ENCODE measurements around the gene MEIS2.

Gene MEIS2

DNA sequence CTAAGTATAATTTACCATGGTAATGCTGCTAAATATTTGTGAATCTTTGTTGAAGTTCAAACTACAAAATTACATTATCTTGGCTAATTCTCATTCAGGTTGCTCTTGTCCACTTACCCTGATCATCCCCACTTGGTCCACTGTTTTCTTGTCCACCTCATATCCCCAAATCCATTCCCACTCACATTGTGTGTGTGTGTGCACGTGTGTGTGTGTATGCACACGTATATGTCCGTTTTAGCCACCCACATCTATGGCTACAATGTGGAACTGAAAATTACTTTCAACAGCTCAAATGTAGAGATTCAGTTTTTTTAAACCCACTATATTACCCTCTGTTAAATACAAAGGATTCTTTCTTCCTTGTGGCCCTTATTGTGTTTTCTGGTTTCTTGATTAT is 15.2 kb upstream of the MEIS2 start:
- Histone ChIP-seq H3K9me3 (ENCODE audit: control insufficient read depth, low read length) (no peaks in the 10 kb centered on the region), H3K4me1 (ENCODE audit: control insufficient read depth, insufficient read depth, low read length) (peaks cover 3% of the 10 kb centered on the region), H3K4me3 (ENCODE audit: insufficient read depth, low read depth, low read length) (no peak overlapping the region), H3K27ac (ENCODE audit: insufficient read depth, low read depth, low read length, poor library complexity, severe bottlenecking) (no peak overlapping the region), H3K36me3 (ENCODE audit: control insufficient read depth, insufficient read depth, low read length) (no peaks in the 10 kb centered on the region), H3K27me3 (ENCODE audit: control insufficient read depth, insufficient read depth, low read length, poor library complexity, severe bottlenecking) (peaks cover 33% of the 10 kb centered on the region)
- 92 to 93% methylated on average over 3 of the region's 3 CpGs for WGBS, 2 experiments

DNA sequence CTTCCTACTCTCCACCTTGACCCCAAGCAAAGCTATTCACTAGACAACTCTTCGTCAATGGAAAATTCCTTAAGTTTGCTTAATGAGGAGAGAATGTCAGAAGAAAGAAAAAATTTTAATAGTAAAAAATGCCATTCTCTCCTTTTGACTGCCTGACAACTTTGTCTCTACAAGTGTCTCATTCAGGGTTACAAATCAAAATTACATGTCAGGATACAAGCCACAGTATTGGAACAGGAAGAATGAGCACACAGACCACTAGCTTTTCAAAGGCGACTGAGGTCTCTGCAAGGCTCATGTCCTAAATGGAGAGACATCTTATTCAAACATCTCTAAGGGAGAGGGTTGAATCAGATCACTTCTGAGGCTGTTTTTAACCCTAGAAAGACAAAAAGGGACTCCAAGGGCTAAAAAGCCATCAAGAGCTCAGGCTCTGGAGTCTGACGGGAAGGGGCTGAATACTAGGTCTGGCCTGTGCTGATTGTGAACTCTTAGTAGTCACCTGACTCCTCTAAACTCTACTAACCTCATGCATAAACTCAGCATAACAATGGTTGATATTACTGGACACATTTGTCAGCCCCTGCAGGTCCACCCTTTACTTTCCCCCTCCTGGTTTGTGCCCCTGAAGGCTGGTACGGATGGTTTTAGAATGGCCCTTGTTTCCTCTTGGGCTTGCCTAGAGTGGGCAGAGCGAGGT is 12.8 kb upstream of the MEIS2 start:
- H3K27ac ChIP-seq (ENCODE audit: insufficient read depth, low read depth, low read length, poor library complexity, severe bottlenecking): no peak overlapping the region
- peaks cover 57% of the 10 kb centered on the region for H3K27me3 ChIP-seq (ENCODE audit: control insufficient read depth, insufficient read depth, low read length, poor library complexity, severe bottlenecking)
- no peaks in the 10 kb centered on the region for H3K36me3 ChIP-seq (ENCODE audit: control insufficient read depth, insufficient read depth, low read length)
- no peak overlapping the region for H3K4me3 ChIP-seq (ENCODE audit: insufficient read depth, low read depth, low read length)
- H3K9me3 ChIP-seq (ENCODE audit: control insufficient read depth, low read length): no peaks in the 10 kb centered on the region
- WGBS, 2 experiments: 69 to 72% methylated on average over 4 to 5 of the region's 5 CpGs
- peaks cover 17% of the 10 kb centered on the region for H3K4me1 ChIP-seq (ENCODE audit: control insufficient read depth, insufficient read depth, low read length)

DNA sequence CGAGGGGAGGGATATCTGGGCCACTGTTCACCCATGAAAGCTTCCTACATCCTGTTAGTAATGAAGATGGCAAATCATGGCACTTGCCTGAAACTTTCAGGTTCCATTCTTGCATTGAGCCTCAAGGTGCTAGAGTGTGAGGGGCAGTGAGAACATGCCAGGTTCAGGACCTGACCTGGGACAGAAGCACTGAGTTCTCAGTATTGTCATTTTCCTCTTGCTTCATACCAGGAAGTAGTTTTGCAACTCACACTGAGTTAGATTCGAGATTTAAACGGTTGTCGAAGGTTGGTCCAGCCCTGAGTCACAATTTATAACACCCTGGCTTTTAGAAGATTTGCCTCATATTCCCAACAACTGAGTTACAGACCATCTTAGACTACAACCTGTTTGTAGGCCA is 11.8 kb upstream of the MEIS2 start:
- peaks cover 65% of the 10 kb centered on the region for H3K27me3 ChIP-seq (ENCODE audit: control insufficient read depth, insufficient read depth, low read length, poor library complexity, severe bottlenecking)
- no peaks in the 10 kb centered on the region for H3K9me3 ChIP-seq (ENCODE audit: control insufficient read depth, low read length)
- no peak overlapping the region for H3K4me3 ChIP-seq (ENCODE audit: insufficient read depth, low read depth, low read length)
- peaks cover 24% of the 10 kb centered on the region for H3K4me1 ChIP-seq (ENCODE audit: control insufficient read depth, insufficient read depth, low read length)
- H3K36me3 ChIP-seq (ENCODE audit: control insufficient read depth, insufficient read depth, low read length): no peaks in the 10 kb centered on the region
- no peak overlapping the region for H3K27ac ChIP-seq (ENCODE audit: insufficient read depth, low read depth, low read length, poor library complexity, severe bottlenecking)
- WGBS, 2 experiments: 58 to 61% methylated on average over 4 of the region's 4 CpGs

DNA sequence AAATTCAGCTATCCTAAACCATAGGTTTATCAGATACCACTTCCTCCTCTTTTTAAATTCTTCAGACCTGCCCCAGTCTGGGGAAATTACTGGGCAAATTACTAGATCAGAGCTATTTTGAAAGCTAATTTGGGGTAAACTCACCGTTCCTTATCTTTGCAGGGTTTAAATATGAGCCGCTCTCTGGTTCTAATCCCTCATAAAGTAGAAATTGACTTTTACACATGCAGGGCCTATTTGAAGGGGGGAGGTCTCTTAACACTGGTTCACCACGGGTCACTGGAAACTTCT is 11.0 kb upstream of the MEIS2 start:
- H3K4me1 ChIP-seq (ENCODE audit: control insufficient read depth, insufficient read depth, low read length): peaks cover 24% of the 10 kb centered on the region
- no peak overlapping the region for H3K4me3 ChIP-seq (ENCODE audit: insufficient read depth, low read depth, low read length)
- no peak overlapping the region for H3K27ac ChIP-seq (ENCODE audit: insufficient read depth, low read depth, low read length, poor library complexity, severe bottlenecking)
- peaks cover 65% of the 10 kb centered on the region for H3K27me3 ChIP-seq (ENCODE audit: control insufficient read depth, insufficient read depth, low read length, poor library complexity, severe bottlenecking)
- 34 to 40% methylated on average over 2 to 3 of the region's 3 CpGs for WGBS, 2 experiments
- H3K9me3 ChIP-seq (ENCODE audit: control insufficient read depth, low read length): no peaks in the 10 kb centered on the region
- H3K36me3 ChIP-seq (ENCODE audit: control insufficient read depth, insufficient read depth, low read length): no peaks in the 10 kb centered on the region

DNA sequence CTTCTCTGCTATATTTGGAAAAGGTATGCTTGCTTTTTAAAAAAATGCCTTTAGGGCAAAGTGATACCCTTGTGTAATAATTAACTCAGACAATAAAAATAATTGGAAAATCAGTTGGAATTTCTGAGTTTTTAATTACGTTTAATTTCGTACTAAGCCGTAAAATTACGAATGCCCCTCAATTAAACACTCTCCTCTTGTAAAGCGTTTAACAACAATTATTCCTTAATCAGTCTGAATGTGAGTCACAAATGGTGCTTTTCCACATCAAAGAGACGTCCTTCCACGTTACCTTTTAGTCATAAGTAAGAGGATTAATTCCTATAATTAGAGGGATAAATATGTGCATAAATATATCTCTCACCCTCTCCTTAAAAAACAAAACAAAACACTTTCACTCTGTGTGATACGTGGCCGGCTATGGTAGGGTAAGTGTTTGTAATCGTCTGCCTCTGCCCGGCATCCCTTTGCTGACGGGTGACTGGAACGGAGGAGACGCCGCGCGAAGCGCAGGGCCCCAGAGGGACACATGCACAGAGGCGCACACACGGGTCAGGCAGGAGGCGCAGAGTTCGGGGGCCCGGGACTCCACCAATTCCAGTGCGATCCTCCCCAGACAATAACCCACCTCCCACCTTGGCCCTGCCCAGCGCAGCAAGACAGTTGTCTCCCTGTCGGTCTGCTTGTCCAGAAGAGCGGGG is 9.7 kb upstream of the MEIS2 start:
- peaks cover 25% of the 10 kb centered on the region for H3K4me1 ChIP-seq (ENCODE audit: control insufficient read depth, insufficient read depth, low read length)
- H3K27me3 ChIP-seq (ENCODE audit: control insufficient read depth, insufficient read depth, low read length, poor library complexity, severe bottlenecking): peaks cover 65% of the 10 kb centered on the region
- no peaks in the 10 kb centered on the region for H3K36me3 ChIP-seq (ENCODE audit: control insufficient read depth, insufficient read depth, low read length)
- H3K9me3 ChIP-seq (ENCODE audit: control insufficient read depth, low read length): no peaks in the 10 kb centered on the region
- 0 to 2% methylated on average over 24 to 25 of the region's 27 CpGs for WGBS, 2 experiments
- no peak overlapping the region for H3K27ac ChIP-seq (ENCODE audit: insufficient read depth, low read depth, low read length, poor library complexity, severe bottlenecking)
- H3K4me3 ChIP-seq (ENCODE audit: insufficient read depth, low read depth, low read length): peak overlapping the region; percentile 14

DNA sequence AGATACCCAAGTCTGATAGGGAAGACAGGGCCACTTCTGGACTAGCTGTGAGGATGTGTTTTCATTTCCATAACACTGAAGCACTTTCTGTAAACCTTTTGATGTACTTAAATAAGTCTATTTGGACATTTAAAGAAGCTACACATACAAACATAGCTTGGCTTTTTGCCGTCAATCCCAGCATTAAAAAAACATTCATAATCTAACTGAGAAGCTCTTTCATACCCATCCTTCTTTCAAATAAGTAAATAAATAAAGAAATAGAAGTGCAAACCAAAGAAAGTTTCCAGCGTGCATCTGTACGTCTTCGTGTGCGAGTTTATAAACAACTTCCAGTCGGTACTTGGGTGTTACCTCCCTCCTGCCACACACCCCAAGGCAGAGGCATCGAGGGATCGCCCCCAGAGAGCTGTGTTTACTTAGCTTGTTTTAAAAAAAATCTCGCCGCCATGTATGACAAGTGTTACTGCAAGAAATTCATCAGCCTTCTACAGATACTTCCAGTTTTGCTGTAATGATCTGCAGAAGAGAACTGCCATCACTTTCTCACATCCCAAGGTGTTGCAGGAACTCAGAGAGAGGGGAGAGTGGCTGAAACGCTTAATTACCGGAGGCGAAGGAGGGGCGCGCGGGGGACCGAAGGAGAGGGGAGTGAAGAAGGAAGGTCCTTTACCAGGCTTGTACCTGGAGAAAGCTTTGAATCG is 9.0 kb upstream of the MEIS2 start:
- Histone ChIP-seq H3K4me3 (ENCODE audit: insufficient read depth, low read depth, low read length) (no peak overlapping the region), H3K4me1 (ENCODE audit: control insufficient read depth, insufficient read depth, low read length) (peaks cover 27% of the 10 kb centered on the region), H3K27me3 (ENCODE audit: control insufficient read depth, insufficient read depth, low read length, poor library complexity, severe bottlenecking) (peaks cover 67% of the 10 kb centered on the region), H3K9me3 (ENCODE audit: control insufficient read depth, low read length) (no peaks in the 10 kb centered on the region), H3K27ac (ENCODE audit: insufficient read depth, low read depth, low read length, poor library complexity, severe bottlenecking) (no peak overlapping the region), H3K36me3 (ENCODE audit: control insufficient read depth, insufficient read depth, low read length) (no peaks in the 10 kb centered on the region)
- WGBS, 2 experiments: 2 to 3% methylated on average over 17 to 18 of the region's 18 CpGs

DNA sequence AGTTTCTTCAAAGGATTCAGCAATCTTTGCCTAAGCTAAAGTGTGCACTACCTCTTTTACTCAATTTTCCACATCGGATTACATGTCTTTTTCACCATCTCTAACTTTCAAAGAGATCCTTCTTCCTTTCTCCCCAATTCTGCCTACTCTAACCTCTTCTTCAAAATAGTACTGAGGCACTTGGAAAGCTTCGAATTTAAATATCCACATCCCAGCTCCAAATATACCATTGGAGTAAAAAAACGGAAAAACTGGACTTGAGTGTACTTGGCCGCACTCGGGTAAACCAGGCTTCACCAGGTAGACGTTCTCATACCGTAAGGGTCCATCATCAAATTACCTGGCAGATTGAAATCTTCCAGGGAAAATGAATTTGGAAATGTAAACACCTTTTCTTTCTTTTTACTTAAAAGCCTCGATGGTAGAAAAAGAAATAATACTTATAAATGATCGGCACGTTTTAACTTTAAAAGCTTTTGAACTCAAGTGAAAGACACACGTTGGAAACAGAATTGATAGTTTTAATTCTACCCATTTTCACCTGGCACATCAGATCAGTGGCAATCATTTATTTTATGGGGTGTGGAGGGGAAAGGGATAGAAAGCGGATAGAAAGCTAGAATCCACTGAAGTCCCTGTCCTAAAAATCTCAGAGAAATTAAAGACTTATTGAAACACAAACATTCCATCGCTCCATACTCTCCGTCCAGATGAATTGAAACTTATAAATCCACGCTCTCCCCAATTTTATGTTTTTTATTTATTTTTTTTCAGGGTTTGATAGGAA is 8.2 kb upstream of the MEIS2 start:
- Histone ChIP-seq H3K9me3 (ENCODE audit: control insufficient read depth, low read length) (no peaks in the 10 kb centered on the region), H3K4me3 (ENCODE audit: insufficient read depth, low read depth, low read length) (no peak overlapping the region), H3K27me3 (ENCODE audit: control insufficient read depth, insufficient read depth, low read length, poor library complexity, severe bottlenecking) (peaks cover 72% of the 10 kb centered on the region), H3K36me3 (ENCODE audit: control insufficient read depth, insufficient read depth, low read length) (no peaks in the 10 kb centered on the region), H3K27ac (ENCODE audit: insufficient read depth, low read depth, low read length, poor library complexity, severe bottlenecking) (no peak overlapping the region), H3K4me1 (ENCODE audit: control insufficient read depth, insufficient read depth, low read length) (peaks cover 27% of the 10 kb centered on the region)
- WGBS, 2 experiments: 15% methylated on average over 7 to 15 of the region's 15 CpGs

DNA sequence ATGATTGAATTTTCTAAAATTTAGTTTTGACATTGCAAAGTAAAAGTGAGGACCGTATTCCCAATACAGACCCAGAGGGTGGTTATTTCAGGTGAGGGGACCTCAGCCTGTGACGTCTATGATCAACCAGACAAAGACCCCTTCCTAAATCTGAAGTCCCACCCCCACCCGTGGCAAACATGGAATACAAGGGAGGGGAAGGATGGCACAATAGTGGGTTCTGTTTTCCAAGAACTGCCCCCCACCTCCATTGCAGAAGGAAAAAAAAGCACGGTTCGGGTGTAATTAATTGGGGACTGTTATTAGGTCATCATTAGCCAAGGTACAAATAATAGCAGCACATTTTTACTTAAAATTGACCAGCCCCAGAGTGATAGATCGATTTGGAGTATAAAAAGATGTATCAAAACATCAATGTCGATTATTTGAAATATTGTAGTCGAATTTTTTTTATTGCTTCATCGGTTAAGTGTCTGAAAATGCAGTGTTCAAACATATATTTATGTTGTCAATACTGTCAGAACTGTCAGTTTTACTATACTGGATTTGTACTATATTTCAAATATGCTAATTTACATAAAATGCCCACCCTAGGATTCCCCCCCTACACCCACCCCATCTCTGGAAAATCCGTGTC is 7.5 kb upstream of the MEIS2 start:
- no peak overlapping the region for H3K27ac ChIP-seq (ENCODE audit: insufficient read depth, low read depth, low read length, poor library complexity, severe bottlenecking)
- no peak overlapping the region for H3K4me3 ChIP-seq (ENCODE audit: insufficient read depth, low read depth, low read length)
- H3K27me3 ChIP-seq (ENCODE audit: control insufficient read depth, insufficient read depth, low read length, poor library complexity, severe bottlenecking): peaks cover 72% of the 10 kb centered on the region

DNA sequence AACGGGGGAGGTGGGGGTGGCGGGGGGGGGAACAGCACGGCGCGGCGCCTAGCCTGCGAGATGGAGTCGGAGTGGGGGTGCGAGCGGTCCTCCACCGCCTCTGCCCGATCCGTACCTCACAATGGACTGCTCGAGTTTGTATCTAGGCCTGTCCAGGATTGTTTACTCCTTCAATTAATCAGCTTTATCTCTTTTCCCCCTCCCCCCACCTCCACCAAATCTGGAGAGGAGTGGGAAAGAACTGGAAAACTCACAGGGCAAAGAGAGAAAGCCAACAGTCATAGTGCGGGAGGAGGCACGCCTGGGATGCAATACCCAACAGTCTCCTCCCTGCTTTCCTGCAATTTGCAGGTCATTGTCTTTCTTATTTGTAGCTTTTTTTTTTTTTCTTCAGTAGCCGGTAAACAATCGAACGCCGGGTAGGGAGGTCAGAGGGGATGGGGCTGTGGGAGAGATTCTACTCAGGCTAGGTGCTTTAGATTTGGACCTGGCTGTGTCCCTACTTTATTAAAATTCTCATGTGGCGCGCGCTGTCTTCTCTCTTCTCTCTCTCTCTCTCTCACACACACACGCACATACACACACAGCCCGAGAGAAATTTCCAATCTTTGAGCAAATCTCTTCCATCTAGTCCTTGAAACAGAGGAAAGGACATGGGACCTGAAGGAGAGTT is 6.9 kb upstream of the MEIS2 start:
- Histone ChIP-seq H3K4me3 (ENCODE audit: insufficient read depth, low read depth, low read length) (peak overlapping the region; percentile 22), H3K27ac (ENCODE audit: insufficient read depth, low read depth, low read length, poor library complexity, severe bottlenecking) (peak overlapping the region; percentile 11), H3K36me3 (ENCODE audit: control insufficient read depth, insufficient read depth, low read length) (no peaks in the 10 kb centered on the region), H3K9me3 (ENCODE audit: control insufficient read depth, low read length) (no peaks in the 10 kb centered on the region), H3K4me1 (ENCODE audit: control insufficient read depth, insufficient read depth, low read length) (peaks cover 27% of the 10 kb centered on the region), H3K27me3 (ENCODE audit: control insufficient read depth, insufficient read depth, low read length, poor library complexity, severe bottlenecking) (peaks cover 66% of the 10 kb centered on the region)
- 0% methylated on average over 24 of the region's 25 CpGs for WGBS, 2 experiments

More for the DNA sequence above, 7.5 kb upstream of the MEIS2 start:
- no peaks in the 10 kb centered on the region for H3K9me3 ChIP-seq (ENCODE audit: control insufficient read depth, low read length)
- WGBS, 2 experiments: 8 to 10% methylated on average over 8 to 10 of the region's 10 CpGs
- H3K36me3 ChIP-seq (ENCODE audit: control insufficient read depth, insufficient read depth, low read length): no peaks in the 10 kb centered on the region
- peaks cover 27% of the 10 kb centered on the region for H3K4me1 ChIP-seq (ENCODE audit: control insufficient read depth, insufficient read depth, low read length)

Data from ectodermal cell (in vitro differentiated cells).